SJSA1 (cell line): ENCODE results near the gene RAPGEF2. TPM values are rescaled to one million over a fixed set of nuclear protein-coding genes. Genes with fewer than 3 reads are reported as not detected.

Source experiments
- DNase-seq, 2 experiments: peaks; one replicate each; pipeline ENCODE4 v3.0.0-alpha.2; 2015 to 2020; ENCODE audit warnings: low spot score in 2 of 2, low read depth in 1 of 2
- H3K27ac ChIP-seq: fragments of 250-450 bp; sonication (Bioruptor Pico); 2 replicates; pipeline ENCODE4 v1.5.1; 2020; ENCODE audit warnings: mild to moderate bottlenecking, moderate library complexity
- H3K27me3 ChIP-seq: fragments of 250-450 bp; sonication (Bioruptor Pico); replicated peaks from 2 replicates; pipeline ENCODE4 v1.5.1; 2020; ENCODE audit warnings: mild to moderate bottlenecking, moderate library complexity
- H3K36me3 ChIP-seq: fragments of 250-450 bp; sonication (Bioruptor Pico); 2 replicates; pipeline ENCODE4 v1.5.1; 2020; ENCODE audit warnings: mild to moderate bottlenecking
- H3K4me1 ChIP-seq: fragments of 250-450 bp; sonication (Bioruptor Pico); replicated peaks from 2 replicates; pipeline ENCODE4 v1.6.1; 2021; ENCODE audit warnings: mild to moderate bottlenecking
- H3K4me3 ChIP-seq: fragments of 250-450 bp; sonication (Bioruptor Pico); 2 replicates; pipeline ENCODE4 v1.5.1; 2020; ENCODE audit warnings: mild to moderate bottlenecking
- H3K9me3 ChIP-seq: fragments of 250-450 bp; sonication (Bioruptor Pico); replicated peaks from 2 replicates; pipeline ENCODE4 v1.5.1; 2020; ENCODE audit warnings: mild to moderate bottlenecking
- total RNA-seq: library from RNA; depleted of rRNA; stranded (reverse); fragments of >200 nt; shearing (Covaris generic); gene quantifications from 2 replicates; pipeline ENCODE4 v1.2.3, GENCODE V29; 2014

Gene RAPGEF2
- total RNA-seq, 1 experiment from 2014 or later: 97.6 TPM

DNA sequence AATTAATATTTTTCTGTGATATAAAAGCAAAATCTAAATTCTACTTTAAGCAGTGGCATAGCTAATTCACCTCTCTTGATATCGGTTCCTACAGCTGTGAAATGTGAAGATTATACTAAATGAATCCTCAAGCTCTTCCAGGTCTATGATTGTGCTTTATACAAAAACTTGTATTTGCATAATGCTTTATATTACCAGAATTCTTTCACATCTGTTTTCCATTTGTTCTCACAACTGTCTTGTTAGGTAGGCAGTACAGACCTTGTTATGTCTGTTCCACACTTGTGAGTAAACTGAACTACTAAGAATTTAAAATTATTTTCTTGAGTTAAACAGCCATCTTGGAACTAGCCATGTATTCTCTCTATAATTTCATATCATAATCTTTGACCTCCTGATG, 184.9 kb downstream of the RAPGEF2 start:
- no peaks in the 10 kb centered on the region for H3K27me3 ChIP-seq
- H3K27ac ChIP-seq: no peak overlapping the region
- DNase-seq: no peak
- peaks cover 48% of the 10 kb centered on the region for H3K4me1 ChIP-seq
- H3K36me3 ChIP-seq: 0 out of 2 replicates have a peak, but pooled peaks cover 2% of the 10 kb centered on the region
- no peaks in the 10 kb centered on the region for H3K9me3 ChIP-seq
- no peak overlapping the region for H3K4me3 ChIP-seq

DNA sequence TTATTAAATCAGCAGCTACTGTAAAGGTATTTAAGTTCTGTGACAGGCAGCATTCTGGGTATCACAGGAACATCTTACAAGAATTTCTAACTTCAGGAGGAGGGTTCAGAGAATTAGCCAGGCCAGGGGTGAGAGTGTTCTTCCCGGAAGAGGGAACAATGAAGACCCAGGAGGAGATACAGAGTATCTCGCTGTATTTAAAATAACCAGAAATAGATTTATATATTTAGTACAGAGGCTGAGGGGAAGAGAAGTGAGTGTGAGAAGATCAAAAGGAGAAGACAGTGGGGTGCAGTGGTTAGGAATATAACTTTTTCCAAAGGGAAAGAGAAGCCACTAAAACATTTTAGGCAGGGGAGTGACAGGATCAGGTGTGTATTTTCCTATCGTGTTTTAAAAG, 186.8 kb downstream of the RAPGEF2 start:
- Histone ChIP-seq H3K4me1 (peaks cover 36% of the 10 kb centered on the region), H3K27me3 (no peaks in the 10 kb centered on the region), H3K9me3 (no peaks in the 10 kb centered on the region), H3K36me3 (peaks cover 5% of the 10 kb centered on the region; the same call in 1 of the 2 replicates), H3K27ac (no peak overlapping the region), H3K4me3 (no peak overlapping the region)
- no peak for DNase-seq

GRCh38 chr4:159290321-159291030, 187.6 kb downstream of the RAPGEF2 start:
- Histone ChIP-seq H3K27ac (no peak overlapping the region; the same call in 1 of the 2 replicates), H3K36me3 (peaks cover 5% of the 10 kb centered on the region; the same call in 1 of the 2 replicates), H3K4me3 (no peak overlapping the region), H3K4me1 (peaks cover 38% of the 10 kb centered on the region), H3K27me3 (no peaks in the 10 kb centered on the region), H3K9me3 (no peaks in the 10 kb centered on the region)
- peak in 1 of 2 experiments; percentile 31 for DNase-seq

GRCh38 chr4:159291176-159291575, 188.3 kb downstream of the RAPGEF2 start:
- no peaks in the 10 kb centered on the region for H3K9me3 ChIP-seq
- no peak for DNase-seq
- H3K27me3 ChIP-seq: no peaks in the 10 kb centered on the region
- no peak overlapping the region; the same call in 1 of the 2 replicates for H3K27ac ChIP-seq
- peaks cover 45% of the 10 kb centered on the region for H3K4me1 ChIP-seq
- H3K36me3 ChIP-seq: peaks cover 3% of the 10 kb centered on the region; the same call in 1 of the 2 replicates
- no peak overlapping the region for H3K4me3 ChIP-seq

DNA sequence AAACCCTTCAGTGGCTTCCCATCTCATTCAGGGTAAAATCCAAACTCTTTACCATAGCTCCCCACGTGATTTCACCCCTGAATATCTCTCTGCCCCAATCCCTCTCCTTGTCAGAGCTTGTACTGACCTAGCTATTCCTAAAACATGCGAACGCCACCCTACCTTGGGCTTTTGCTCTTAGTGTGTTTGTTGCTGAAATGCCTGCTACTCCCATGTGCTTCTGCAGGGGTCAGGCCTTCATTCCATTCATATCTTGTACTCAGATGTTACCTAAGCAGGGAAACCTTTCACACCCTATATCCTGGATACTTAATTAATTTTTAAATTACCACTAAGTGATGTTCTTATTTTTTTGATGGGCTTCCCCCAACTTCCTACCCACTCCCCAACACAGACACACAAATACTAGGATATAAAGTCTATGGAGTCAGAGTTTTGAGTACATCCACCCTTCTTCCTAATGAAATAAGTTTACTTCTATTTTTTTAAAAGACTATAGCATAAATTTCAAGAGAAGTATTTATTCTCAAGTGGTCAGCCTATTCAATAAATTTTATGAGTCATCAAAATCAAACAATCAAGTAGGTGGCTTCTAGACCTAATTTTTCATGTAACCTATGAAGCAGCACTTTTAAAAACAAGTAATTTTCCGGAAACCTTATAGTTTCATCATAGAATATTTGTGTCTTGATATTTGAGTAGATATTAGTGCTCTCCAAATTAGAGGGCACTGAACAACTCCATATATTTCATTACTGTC, 189.4 kb downstream of the RAPGEF2 start:
- Histone ChIP-seq H3K27me3 (no peaks in the 10 kb centered on the region), H3K4me3 (no peak overlapping the region), H3K27ac (no peak overlapping the region), H3K4me1 (peaks cover 57% of the 10 kb centered on the region), H3K36me3 (peaks cover 3% of the 10 kb centered on the region; the same call in 1 of the 2 replicates), H3K9me3 (no peaks in the 10 kb centered on the region)
- DNase-seq: no peak

GRCh38 chr4:159293811-159294515, 191.1 kb downstream of the RAPGEF2 start:
- peaks cover 66% of the 10 kb centered on the region for H3K4me1 ChIP-seq
- H3K27ac ChIP-seq: no peak overlapping the region
- H3K4me3 ChIP-seq: no peak overlapping the region
- H3K27me3 ChIP-seq: no peaks in the 10 kb centered on the region
- H3K9me3 ChIP-seq: no peaks in the 10 kb centered on the region
- H3K36me3 ChIP-seq: peaks cover 3% of the 10 kb centered on the region; the same call in 1 of the 2 replicates
- DNase-seq: no peak

GRCh38 chr4:159296061-159296460, 193.2 kb downstream of the RAPGEF2 start:
- no peaks in the 10 kb centered on the region for H3K9me3 ChIP-seq
- no peaks in the 10 kb centered on the region for H3K27me3 ChIP-seq
- peaks cover 54% of the 10 kb centered on the region for H3K4me1 ChIP-seq
- DNase-seq: peak in 1 of 2 experiments; percentile 66
- H3K36me3 ChIP-seq: peaks cover 3% of the 10 kb centered on the region; the same call in 1 of the 2 replicates
- no peak overlapping the region for H3K4me3 ChIP-seq
- H3K27ac ChIP-seq: peak overlapping the region; percentile 60

GRCh38 chr4:159297091-159297490, 194.2 kb downstream of the RAPGEF2 start:
- Histone ChIP-seq H3K27me3 (no peaks in the 10 kb centered on the region), H3K4me1 (peaks cover 47% of the 10 kb centered on the region), H3K36me3 (peaks cover 3% of the 10 kb centered on the region; the same call in 1 of the 2 replicates), H3K9me3 (no peaks in the 10 kb centered on the region), H3K4me3 (no peak overlapping the region), H3K27ac (peak overlapping the region; percentile 60)
- DNase-seq: peak in 1 of 2 experiments; percentile 15

DNA sequence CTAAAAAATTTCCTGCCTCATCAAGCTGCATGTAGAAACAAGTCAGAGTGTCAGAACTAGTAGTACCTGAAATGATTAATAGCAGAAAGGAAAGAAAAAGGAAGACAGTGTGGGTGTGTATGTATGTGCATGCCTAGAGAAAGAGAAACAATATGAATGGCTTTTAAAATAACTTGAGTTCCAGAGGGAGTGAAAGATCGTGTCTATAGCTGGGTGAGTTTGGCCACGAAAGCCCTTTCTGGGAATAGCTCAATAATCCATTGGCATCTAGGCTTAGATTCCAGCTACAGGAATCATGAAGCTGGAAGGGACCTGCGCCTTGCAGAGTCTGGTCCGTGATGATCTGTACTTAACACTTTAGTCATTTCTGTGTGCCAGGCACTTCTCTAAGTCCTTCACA, 195.6 kb downstream of the RAPGEF2 start:
- peak in 1 of 2 experiments; percentile 34 for DNase-seq
- Histone ChIP-seq H3K4me1 (peaks cover 39% of the 10 kb centered on the region), H3K9me3 (no peaks in the 10 kb centered on the region), H3K36me3 (peaks cover 3% of the 10 kb centered on the region; the same call in 1 of the 2 replicates), H3K27ac (no peak overlapping the region), H3K4me3 (no peak overlapping the region), H3K27me3 (no peaks in the 10 kb centered on the region)

DNA sequence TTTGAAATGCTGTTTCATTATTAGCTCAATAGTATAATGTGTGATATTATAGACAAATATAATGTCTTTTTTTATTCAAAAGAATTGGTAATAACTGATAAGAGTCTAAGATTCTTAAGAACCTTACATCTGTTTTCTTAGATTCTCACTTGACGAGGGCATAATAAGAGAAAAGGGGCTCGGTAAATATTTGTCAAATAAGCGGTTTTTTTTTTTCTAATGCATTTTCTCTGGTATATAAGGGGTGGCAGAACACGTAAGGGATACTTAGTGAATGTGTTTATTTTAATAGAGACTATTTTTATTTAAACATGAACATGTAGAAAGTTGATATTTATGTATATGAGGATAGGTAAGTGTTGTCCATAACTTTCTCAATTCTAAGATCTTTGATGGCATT, 200.6 kb downstream of the RAPGEF2 start:
- H3K4me3 ChIP-seq: no peak overlapping the region
- peaks cover 16% of the 10 kb centered on the region for H3K4me1 ChIP-seq
- H3K9me3 ChIP-seq: no peaks in the 10 kb centered on the region
- H3K27me3 ChIP-seq: no peaks in the 10 kb centered on the region
- no peak for DNase-seq
- no peak overlapping the region for H3K27ac ChIP-seq
- H3K36me3 ChIP-seq: peaks cover 3% of the 10 kb centered on the region; the same call in 1 of the 2 replicates

GRCh38 chr4:159305129-159305528, 202.2 kb downstream of the RAPGEF2 start:
- Histone ChIP-seq H3K27ac (no peak overlapping the region), H3K4me1 (peaks cover 21% of the 10 kb centered on the region), H3K9me3 (no peaks in the 10 kb centered on the region), H3K27me3 (no peaks in the 10 kb centered on the region), H3K4me3 (no peak overlapping the region), H3K36me3 (peaks cover 3% of the 10 kb centered on the region; the same call in 1 of the 2 replicates)
- no peak for DNase-seq

DNA sequence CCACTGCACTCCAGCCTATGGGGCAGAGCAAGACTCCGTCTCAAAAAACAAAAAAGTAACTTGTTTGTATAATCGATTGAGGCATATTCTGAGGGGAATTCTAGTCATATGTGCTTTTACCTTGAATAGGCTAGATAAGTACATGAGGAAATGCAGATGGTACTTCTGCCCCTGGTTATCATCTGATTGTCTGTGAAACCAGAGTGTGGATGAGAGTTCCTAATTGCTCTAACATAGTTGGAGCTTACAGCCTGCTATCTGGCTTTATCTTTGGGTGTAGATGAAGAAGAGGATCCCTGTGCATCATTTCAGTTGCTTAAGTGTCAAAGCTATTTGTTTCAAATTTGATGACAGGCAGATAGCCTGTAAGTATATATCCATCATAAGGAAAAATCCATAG, 205.1 kb downstream of the RAPGEF2 start:
- Histone ChIP-seq H3K27me3 (no peaks in the 10 kb centered on the region), H3K4me3 (no peak overlapping the region), H3K4me1 (peaks cover 21% of the 10 kb centered on the region), H3K9me3 (no peaks in the 10 kb centered on the region), H3K36me3 (peaks cover 3% of the 10 kb centered on the region; the same call in 1 of the 2 replicates), H3K27ac (peak overlapping the region; percentile 65)
- DNase-seq: peak in 1 of 2 experiments; percentile 16

DNA sequence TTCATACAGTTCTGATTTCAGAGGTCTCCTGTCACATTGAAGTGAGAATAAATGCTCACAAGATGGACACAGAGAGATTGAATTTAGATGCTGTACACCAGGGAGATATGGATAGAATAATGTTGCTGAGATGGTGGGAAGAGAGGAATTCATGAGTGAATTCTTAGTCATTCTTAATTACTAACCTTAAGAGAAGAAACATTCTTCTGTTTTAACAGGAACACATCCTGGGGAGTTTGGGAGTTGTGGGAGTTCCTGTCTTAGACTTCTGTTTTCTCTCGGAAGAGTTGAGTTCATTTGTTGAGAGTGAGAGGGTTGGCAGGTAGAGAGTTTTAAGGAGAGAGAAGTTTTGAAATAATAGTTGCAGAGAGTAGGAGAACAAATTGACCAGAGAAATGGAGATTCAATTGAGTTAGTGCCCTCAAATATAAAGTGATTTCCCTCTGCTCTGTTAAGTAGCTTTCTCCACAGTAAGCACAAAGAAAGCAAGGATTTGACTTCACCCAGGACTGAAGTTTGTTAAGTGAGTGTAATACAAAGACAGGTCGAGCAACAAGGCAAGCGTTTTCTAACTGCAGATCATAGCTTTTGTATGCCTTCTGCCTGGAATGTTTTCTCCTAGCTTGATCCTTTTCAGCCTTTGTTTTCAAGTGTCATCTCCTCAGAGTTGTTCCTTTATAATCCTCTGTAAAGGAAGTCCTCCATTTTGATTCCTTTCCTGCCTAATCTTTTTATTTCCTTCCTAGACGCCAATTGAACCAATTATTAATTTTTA, 205.9 kb downstream of the RAPGEF2 start:
- Histone ChIP-seq H3K27ac (peak overlapping the region; percentile 65), H3K4me1 (peaks cover 21% of the 10 kb centered on the region), H3K4me3 (no peak overlapping the region), H3K27me3 (no peaks in the 10 kb centered on the region), H3K36me3 (peaks cover 3% of the 10 kb centered on the region; the same call in 1 of the 2 replicates), H3K9me3 (no peaks in the 10 kb centered on the region)
- peak in 1 of 2 experiments; percentile 64 for DNase-seq
